EL (cell line): ENCODE results near the gene LANCL1.

ENCODE experiments used
- DNase-seq: peaks from one replicate; pipeline ENCODE4 v3.0.0-alpha.2; 2016

The LANCL1 gene

DNA sequence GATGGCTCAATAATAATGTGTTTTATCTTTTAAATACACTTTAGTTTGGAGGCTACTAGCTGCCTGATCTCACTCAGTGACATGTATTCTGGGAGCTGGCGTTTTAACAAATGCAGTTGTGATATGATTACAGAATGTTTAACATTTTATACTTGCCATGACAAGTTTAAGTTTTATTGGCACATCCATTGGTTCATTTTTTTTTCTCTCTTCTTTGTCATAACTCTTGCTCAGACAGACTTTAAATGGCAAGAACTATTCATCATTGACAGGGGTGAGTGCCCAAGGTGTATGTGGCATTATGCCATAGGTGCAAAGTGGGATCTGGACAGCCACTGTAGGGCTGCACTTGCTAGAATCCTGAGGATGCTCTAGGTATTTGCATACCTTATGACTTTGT is 89.5 kb downstream of the LANCL1 start:
- DNase-seq: no peak
